HG03439 (cell line): Measurements from ENCODE around the gene ACSS1.

Experiments
- ATAC-seq: cut with Tn5 transposase; IDR thresholded peaks from one replicate; pipeline ENCODE4 v1.9.1; 2021; ENCODE audit warnings: mild to moderate bottlenecking, moderate library complexity; ENCODE audit not compliant: unreplicated experiment

The ACSS1 gene

GRCh38 chr20:24961384-24962181, 96.4 kb downstream of the ACSS1 start:
- no peak for ATAC-seq

GRCh38 chr20:24960861-24961260, 97.1 kb downstream of the ACSS1 start:
- no peak for ATAC-seq

GRCh38 chr20:24960302-24960801, 97.6 kb downstream of the ACSS1 start:
- ATAC-seq = no peak

GRCh38 chr20:24959591-24960301, 98.2 kb downstream of the ACSS1 start:
- no peak for ATAC-seq

GRCh38 chr20:24958506-24959385, 99.2 kb downstream of the ACSS1 start:
- no peak for ATAC-seq

GRCh38 chr20:24957326-24958016, 100.5 kb downstream of the ACSS1 start:
- no peak for ATAC-seq
